Frontal cortex (tissue), 4 donors: ENCODE data around the gene CA14. TPM values are rescaled to one million over a fixed set of nuclear protein-coding genes. Genes with fewer than 3 reads are reported as not detected.
"Not testable (repeated sequence)": the region's sequence is repeated elsewhere in the genome, so short reads cannot be mapped to it uniquely, and the experiment has no call there.

Source experiments
- DNase-seq, 2 donors: peaks; one replicate each; pipeline ENCODE4 v3.0.0; 2012; ENCODE audit warnings: low spot score in 2 of 2
- FAIRE-seq: peaks from 2 replicates; lab custom pipeline; 2012; peaks lifted over from hg19 to GRCh38; lab: Jason Lieb, UNC
- total RNA-seq: library from RNA; depleted of rRNA; stranded (reverse); fragments of >200 nt; gene quantifications from one replicate; pipeline ENCODE4 v1.2.3, GENCODE V29; 2014
- donor health status: control.
- donor health status: control.
- donor health status: control.

Gene CA14
- total RNA-seq, 1 donor from 2014 or later: 0.41 TPM

DNA sequence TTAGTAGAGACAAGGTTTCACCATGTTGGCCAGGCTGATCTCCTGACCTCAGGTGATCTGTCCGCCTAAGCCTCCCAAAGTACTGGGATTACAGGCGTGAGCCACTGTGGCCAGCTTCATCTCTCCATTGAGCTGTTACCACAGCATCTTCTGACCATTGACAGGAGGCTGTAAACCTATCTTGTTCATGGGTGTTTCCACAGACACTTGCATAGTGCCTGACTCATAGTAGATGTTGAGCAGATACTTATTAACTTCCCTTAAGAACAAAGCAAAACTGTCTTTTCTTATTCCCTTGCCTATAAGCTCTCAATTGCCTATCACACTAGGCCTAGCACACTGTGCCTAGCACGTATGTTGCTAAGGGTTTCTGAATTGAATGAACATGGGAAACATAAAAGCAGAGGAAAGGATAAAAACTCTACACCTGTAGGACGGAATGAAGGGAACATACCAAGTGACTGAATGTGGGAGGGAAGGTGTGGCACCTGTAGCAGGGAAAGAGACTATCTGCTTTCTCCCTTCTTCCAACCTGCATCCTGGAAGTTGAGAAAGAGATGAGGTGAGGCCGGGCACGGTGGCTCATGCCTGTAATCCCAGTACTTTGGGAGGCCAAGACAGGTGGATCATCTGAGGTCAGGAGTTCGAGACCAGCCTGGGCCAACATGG, 13.9 kb downstream of the CA14 start:
- FAIRE-seq: no peak

DNA sequence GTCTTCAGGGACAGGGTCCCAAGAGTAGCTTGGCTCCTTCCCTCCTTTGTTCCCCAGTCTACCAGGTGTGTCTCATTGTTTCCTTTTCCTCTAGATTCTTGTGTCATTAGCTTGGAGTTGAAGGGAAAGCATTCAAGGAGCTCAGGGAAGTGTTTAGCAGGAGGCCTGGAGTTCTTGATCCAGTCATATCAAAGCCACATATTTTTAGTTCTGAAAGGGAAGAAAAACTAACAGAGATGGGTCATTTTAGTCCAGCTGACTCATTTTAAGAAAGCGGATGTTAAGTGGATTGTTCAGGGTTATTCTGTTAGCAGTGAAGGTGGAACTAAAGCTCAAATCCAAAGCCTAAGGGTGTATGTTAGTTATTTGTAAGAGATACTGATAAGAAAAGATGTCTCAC, 15.7 kb downstream of the CA14 start:
- no peak for DNase-seq
- no peak for FAIRE-seq

More for the DNA sequence above, 13.9 kb downstream of the CA14 start:
- DNase-seq: no peak

DNA sequence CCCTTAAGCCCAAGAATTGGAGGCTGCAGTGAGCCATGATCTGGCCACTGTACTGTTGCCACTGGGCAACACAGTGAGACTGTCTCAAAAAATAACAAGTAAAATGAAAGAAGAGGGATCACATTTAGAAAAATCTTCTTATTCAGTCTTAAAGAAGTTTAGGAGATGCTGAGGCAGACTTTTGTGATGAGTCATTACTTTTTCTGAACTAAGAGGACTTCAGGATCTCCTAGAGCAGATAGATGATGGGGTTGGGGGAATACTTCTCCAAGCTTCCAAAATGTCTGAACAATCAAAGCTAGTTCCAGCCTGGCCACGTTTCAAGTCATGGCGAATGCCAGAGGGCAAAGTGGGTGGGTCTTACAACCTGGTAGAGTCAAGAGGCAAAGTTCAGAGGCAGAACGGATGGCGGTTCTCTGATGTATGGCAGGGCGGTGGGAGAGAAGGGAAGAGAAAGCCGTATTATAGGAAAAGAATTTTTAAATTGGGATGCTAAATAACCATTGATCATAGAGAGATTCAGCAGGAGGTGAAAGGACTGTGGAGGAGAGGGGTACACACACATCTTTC, 22.6 kb downstream of the CA14 start:
- FAIRE-seq (no peak), DNase-seq (no peak)

DNA sequence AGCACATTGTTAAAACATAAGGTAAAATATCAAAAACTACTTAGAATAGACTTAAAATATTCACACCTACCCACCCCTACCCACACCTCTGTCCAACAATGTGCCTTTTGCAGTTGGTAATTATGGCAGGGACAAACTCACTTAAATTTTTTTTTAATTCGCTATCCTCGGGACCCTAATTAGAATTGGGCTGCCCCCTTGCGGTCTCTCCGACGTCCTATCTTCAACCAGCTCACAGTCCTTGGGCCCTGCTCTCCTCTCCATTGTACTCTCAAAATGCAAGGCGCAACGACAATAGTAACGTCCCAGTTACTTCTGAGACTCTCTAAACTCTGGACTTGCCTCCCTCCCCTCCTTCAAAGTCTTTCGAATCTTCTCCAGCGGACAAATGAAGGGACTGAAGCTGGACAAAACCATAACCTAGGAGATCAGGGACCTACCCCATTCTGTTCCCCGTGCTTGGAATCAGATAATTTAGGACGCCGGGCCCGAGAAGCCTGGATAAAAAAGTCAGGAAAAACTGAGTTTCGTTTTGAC, 23.7 kb downstream of the CA14 start:
- no peak for DNase-seq
- no peak for FAIRE-seq

DNA sequence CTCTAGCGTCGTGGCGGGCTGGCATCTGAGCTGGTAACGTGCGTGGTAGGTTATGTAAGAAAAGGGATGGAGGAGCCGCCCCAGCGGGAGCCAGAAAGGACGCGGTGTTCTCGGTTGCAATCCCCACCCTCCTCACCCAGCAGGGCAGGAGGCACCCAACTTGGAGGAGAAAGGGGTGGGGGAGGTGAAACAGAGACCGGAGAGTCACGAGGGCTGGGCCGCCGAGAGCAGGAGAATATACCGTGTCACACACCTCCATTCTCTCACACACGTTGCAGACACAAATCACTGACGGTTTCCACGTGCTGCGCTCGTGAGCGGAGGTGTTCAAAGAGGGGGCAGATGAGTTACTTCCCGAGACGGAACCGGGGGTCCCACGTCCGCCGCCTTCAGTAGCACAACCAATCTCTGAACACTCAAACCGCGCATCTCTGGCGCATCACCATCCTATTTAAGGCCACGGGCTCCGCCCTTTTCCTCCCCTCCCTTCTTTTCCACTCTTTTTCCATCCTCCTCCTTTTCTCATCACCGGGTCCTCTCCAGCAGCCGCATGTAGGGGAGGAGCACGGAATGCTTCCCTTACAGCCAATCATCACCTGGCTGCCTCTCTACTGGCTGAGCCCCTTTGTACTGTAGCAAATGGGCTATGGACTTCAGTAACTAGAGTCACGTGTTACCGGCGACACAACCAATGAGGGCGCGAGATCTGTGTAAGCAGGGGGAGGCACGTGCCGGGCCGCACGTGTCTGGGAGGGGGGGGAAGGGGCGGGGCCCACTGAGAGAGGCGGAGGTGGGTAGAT, 24.4 kb downstream of the CA14 start, which contains the start of gene CIART:
TSS of gene CIART (plus strand) at position 797 of the 800 bp plus-strand sequence. CDS start 714 bp downstream, outside the sequence.
- peak; percentile 64 to 84 for DNase-seq

DNA sequence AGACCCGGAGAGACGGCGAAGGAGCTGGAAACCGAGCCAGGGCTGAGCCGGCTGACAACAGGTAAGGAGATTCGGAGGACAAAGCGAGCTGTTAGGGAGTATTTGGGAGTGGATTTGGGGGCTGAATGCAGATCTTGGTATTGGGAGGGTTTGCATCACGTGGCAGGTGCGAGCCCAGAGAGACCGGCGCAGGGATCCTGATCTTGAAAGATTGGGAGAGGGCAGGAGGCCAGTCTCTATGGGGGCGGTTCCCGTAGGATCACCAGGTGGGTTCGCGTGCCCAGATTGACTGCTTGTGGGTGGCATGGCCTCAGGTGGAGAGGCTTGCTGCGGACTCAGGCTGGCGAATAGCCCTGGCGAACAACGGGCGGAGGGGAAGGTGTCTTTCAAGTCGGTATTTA, 25.0 kb downstream of the CA14 start:
- DNase-seq (no peak), FAIRE-seq (no peak)

More for the DNA sequence above, 24.4 kb downstream of the CA14 start, which contains the start of gene CIART:
- FAIRE-seq: peak; percentile 10

DNA sequence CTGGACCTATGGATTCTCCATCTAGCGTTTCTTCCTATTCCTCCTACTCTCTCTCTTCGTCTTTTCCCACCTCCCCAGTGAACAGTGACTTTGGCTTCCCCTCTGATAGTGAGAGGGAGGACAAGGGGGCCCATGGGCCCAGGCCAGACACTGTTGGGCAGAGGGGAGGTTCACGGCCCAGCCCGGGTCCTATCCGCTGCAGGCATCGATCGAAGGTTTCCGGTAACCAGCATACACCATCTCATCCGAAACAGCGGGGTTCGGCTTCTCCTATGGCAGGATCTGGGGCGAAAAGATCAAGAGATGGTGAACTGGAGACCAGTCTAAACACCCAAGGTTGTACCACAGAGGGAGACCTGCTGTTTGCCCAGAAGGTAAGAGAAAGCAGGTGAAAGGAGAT, 25.7 kb downstream of the CA14 start:
- no peak for DNase-seq
- no peak for FAIRE-seq

DNA sequence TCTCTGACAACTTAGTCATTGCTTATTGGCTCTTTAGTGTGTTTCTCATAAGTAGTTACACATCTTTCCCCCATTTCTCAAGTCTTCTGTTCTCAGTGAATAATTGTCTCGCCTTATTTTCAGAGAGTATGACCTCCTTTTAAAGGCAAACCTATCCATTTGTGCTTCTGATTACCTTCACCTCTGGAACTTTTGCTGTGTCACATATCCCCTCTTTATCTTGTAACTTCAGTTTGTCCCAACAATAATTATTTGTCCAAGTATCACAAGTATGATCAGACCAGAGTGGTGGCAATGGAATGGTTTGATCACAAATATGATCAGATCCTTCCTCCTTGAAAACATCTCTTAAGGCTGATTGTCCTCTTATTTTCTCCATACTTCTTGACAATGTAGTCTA, 30.8 kb downstream of the CA14 start:
- no peak for DNase-seq
- FAIRE-seq: no peak

DNA sequence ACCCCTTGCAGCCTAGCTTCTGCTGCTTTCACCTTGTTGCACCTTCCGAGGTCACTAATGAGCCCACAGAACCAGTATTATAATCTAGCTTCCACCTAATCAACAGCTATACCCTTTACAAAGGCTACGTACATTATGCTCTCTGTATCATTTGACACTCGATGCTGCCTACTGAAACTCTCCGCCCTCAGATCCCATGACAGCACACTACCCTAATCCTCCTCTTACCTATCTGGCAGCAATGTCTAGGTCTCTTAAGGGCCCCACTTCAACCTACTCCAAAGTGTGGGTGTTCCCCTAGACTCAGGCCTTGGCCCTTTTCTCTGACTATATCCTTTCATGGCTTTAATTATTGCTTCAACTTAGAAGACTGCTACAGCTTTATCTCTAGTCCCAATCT, 31.2 kb downstream of the CA14 start:
- FAIRE-seq: no peak
- DNase-seq: no peak

DNA sequence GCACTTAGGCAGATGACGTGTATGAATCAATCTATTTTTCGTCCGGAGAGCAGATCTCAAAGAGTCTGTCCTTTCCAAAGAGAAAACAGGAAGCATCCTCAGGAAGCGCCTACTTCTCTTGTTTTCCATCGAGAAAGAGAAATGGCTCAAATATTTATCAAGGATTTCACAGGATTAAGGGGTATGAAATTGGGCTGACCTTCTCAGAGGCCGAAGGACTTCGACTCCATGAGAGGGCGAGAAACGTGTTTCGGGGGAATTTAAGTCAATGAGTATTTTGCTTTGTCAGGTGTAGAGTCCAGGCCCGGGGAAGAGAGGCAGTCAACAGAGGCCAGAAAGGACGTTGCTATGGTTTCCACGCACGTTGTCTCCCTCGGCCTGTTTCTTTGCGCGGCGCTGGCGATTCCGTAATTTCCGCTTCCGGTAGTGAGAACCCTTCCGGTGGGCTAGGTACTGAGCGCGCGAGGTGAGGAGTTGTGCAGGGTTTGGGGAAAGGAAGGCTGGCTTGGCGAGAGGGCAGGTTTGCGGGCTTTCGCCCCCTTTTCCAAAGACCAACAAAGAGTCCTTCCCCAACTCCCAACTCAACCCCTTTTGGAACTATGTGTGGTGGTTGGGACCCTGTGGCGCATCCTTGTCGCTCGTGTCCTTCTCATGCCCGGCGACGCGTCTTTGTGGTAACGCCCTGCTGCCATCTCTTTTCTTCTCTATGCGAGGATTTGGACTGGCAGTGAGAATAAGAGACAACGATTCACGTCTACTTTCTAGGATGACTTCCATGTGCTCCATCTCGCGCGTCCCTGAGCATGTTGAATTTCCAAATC, 36.1 kb downstream of the CA14 start, which contains the start of gene MRPS21:
TSS of gene MRPS21 (plus strand) at position 429 of the 821 bp plus-strand sequence. CDS start 506 bp downstream, outside the sequence.
- FAIRE-seq (no peak), DNase-seq (peak; percentile 46 to 79)

DNA sequence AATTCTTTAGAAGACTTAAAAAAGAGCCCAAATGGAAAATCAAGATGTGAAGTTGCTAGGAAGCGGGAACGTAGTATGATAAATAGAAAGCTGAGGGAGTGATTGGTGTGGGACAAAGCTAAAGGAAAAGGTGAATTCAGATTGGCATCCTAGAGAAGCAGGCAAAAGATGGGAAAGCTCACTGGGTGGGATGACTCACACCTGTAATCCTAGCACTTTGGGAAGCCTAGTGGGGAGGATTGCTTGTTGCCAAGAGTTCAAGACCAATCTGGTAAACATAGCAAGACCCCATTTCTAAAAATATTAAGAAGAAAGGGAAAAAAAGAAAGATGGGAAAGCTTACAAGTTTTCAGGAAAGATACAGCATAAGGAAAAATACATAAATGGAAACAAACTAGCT, 37.9 kb downstream of the CA14 start:
- DNase-seq (no peak), FAIRE-seq (no peak)

DNA sequence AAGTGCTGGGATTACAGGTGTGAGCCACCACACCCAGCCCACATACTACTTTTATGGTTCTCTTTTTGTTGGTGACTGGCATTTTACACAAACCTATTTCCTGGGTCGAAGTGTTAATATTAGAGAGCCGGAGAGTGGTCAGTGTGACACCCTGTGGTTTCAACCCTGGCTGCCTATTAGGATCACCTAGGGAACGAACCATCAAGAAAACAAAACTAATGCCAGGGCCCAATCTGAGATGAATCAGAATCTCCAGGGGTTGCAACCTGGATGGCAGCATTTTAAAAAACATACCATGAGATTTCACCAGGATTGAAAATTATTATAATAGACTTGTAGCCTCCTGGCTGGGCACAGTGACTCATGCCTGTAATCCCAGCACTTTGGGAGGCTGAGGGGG, 42.1 kb downstream of the CA14 start:
- no peak for FAIRE-seq

DNA sequence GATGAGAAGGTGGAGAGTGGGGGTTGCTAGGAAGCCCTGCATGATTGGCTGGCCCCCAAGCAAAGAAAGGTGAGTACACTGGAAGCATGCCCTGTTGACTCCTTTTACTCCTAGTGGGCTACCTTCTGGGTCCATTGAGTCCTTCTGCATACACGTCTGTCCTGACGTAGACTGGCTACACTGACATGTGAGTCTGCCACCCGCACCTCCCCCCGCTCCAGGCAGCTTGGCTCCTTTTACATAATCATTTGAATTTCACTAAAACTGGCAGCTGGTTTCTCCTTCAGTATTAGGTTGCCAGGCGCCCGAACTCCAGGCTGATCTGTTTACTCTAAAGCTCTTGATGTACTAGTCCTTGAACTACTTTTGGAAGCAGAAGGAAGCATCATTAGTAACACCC, 44.8 kb downstream of the CA14 start:
- peak in 1 of 2 donors; percentile 49 for DNase-seq
- FAIRE-seq: no peak

More for the DNA sequence above, 42.1 kb downstream of the CA14 start:
- no peak for DNase-seq

DNA sequence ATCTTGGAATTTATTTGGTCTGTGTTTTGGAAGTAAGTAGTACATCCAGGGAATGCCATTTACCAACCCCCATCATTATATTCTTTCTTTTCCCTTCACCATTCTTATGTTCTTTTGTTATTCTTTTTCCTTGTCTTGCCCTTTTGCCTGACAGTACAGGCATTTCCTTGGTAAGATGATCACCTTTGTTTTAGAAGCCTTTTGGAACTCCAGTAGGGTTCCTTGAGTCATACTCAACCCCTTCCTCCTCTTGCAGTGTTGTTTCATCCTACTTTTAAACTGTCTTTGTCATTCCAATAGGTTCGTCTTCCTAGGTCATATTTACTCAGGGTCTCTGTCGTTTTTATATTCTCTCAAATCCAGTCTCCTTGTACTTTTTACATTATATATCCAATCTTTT, 45.3 kb downstream of the CA14 start:
- no peak for FAIRE-seq
- DNase-seq: no peak

DNA sequence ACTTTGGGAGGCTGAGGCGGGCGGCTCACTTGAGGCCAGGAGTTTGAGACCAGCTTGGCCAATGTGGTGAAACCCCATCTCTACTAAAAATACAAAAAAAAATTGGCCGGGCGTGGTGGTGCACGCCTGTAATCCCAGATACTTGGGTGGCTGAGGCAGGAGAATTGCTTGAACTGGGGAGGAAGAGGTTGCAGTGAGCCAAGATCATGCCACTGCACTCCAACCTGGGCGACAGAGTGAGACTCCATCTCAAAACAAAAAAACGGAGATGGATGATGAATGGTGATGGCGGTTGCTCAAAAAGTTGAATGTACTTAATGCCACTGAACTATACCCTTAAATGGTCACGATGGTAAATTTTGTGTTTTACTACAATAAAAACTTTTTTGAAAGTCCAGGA, 51.0 kb downstream of the CA14 start:
- not testable (repeated sequence) for DNase-seq, FAIRE-seq

DNA sequence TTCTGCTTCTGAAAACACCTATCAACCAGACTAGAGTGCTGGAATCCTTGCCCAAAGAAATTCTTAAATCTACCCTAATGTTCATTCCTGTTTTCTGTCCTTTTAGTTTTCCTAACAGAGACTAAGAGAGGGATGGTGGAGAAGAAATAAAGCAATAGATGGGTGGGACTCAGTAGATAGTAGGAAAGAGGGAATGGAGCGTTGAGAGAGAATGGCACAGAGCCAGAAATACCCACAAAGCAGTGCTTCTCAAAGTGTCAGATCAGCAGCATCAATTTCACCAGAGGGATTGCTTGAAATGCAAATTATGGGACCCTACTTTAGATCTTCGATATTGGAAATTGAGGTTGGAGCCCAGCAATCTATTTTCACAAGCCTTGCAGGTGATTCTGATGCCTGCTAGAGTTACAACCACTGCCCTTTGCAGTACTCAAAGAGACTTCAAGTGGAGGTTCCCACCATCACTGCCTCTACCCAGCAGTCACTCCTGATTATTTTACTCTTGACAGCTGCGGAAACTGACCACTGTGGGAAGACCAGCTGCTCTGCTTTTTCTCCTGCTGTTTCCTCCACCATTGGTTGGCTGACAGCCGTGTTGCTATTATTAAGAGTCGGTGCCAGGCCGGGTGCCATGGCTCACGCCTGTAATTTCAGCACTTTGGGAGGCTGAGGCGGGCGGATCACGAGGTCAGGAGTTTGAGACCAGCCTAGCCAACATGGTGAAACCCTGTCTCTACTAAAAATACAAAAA, 52.4 kb downstream of the CA14 start:
- FAIRE-seq (no peak), DNase-seq (no peak)

DNA sequence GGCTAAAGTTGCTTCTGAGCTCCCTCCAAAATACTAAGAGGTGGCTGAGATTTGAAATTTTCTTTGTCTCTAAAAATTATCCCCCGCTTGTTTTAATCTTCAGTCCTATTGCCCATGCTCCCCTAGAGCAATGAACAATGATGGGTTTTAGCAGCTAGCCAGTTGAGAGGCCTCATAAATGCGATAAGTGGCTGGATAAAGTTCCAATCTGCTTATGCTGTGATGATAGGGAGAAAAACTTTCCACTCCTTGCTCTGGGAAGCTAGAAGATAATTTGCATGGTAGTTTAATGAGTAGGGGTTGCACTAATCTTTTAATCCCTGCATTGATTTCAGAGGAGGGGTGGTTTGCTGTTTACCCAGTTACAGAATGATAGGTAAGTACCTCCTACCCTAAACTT, 54.2 kb downstream of the CA14 start:
- DNase-seq (no peak), FAIRE-seq (no peak)
